HEK293 (cell line): Measurements from ENCODE around the gene VEPH1.

Source experiments
- CTCF ChIA-PET: fragments of 350-600 bp; formaldehyde crosslinking; extraction: SDS; loops from one replicate; lab custom pipeline; 2021; ENCODE audit warnings: antibody characterized with exemption; lab: Yijun Ruan, JAX
- POLR2A ChIA-PET: fragments of 300-600 bp; formaldehyde crosslinking; extraction: SDS; loops from one replicate; lab custom pipeline; 2020; ENCODE audit warnings: antibody characterized with exemption, inconsistent platforms; lab: Yijun Ruan, JAX
- H3K27ac ChIP-seq: fragments of 200-500 bp; sonication (Bioruptor generic); 2 replicates; pipeline ENCODE4 v1.5.1; 2014; ENCODE audit warnings: low read depth, low read length, control low read depth, inconsistent platforms; ENCODE audit errors: extremely low read depth
- H3K36me3 ChIP-seq, 2 experiments: fragments of 200-500 bp in 1 of 2; sonication (Bioruptor generic) in 1 of 2; 1 replicate in 1 of 2; 2 replicates in 1 of 2; pipeline ENCODE4 v1.5.1; 2014 to 2017; ENCODE audit warnings: inconsistent platforms in 2 of 2, low read length in 2 of 2; ENCODE audit not compliant: control insufficient read depth in 2 of 2, insufficient read depth in 1 of 2
- H3K4me1 ChIP-seq: fragments of 200-500 bp; sonication (Bioruptor generic); 2 replicates; pipeline ENCODE4 v1.5.1; 2014; ENCODE audit warnings: mild to moderate bottlenecking, low read length, inconsistent platforms; ENCODE audit not compliant: control insufficient read depth, insufficient read depth
- H3K4me3 ChIP-seq: 2 replicates; pipeline ENCODE4 v1.5.1; 2011; ENCODE audit warnings: low read depth, mild to moderate bottlenecking, control low read depth, low read length, moderate library complexity
- H3K9me3 ChIP-seq: fragments of 200-500 bp; sonication (Bioruptor generic); 2 replicates; pipeline ENCODE4 v1.5.1; 2014; ENCODE audit warnings: low read depth, low read length, inconsistent platforms; ENCODE audit not compliant: control insufficient read depth, insufficient read depth
- GLI4 ChIP-seq: fragments of 450-650 bp; formaldehyde crosslinking; IDR thresholded peaks from 2 replicates; pipeline ENCODE4 v1.5.1; 2016; ENCODE audit warnings: missing biosample characterization, missing genetic modification characterization
- GLIS2 ChIP-seq: fragments of 450-650 bp; formaldehyde crosslinking; IDR thresholded peaks from 2 replicates; pipeline ENCODE4 v1.5.1; 2016; ENCODE audit warnings: missing biosample characterization, missing genetic modification characterization
- RBAK ChIP-seq: fragments of 450-650 bp; formaldehyde crosslinking; IDR thresholded peaks from 2 replicates; pipeline ENCODE4 v1.5.1; 2016; ENCODE audit warnings: missing biosample characterization, missing genetic modification characterization
- ZEB2 ChIP-seq: fragments of 450-650 bp; formaldehyde crosslinking; IDR thresholded peaks from 2 replicates; pipeline ENCODE4 v1.5.1; 2016; ENCODE audit warnings: missing biosample characterization, missing genetic modification characterization
- ZIC2 ChIP-seq: fragments of 450-650 bp; formaldehyde crosslinking; IDR thresholded peaks from 2 replicates; pipeline ENCODE4 v1.5.1; 2016; ENCODE audit warnings: missing biosample characterization, missing genetic modification characterization
- ZNF114 ChIP-seq: fragments of 450-650 bp; formaldehyde crosslinking; IDR thresholded peaks from 2 replicates; pipeline ENCODE4 v1.5.0; 2017; ENCODE audit warnings: missing biosample characterization, missing genetic modification characterization
- ZNF121 ChIP-seq: fragments of 450-650 bp; formaldehyde crosslinking; IDR thresholded peaks from 2 replicates; pipeline ENCODE4 v1.5.1; 2016; ENCODE audit warnings: missing biosample characterization, missing genetic modification characterization
- ZNF24 ChIP-seq: fragments of 450-650 bp; formaldehyde crosslinking; IDR thresholded peaks from 2 replicates; pipeline ENCODE4 v1.5.1; 2016; ENCODE audit warnings: missing biosample characterization, missing genetic modification characterization
- ZNF366 ChIP-seq: fragments of 450-650 bp; formaldehyde crosslinking; conservative IDR thresholded peaks from 2 replicates; pipeline ENCODE4 v1.5.1; 2016; ENCODE audit warnings: missing biosample characterization, missing genetic modification characterization
- ZNF394 ChIP-seq: fragments of 450-650 bp; formaldehyde crosslinking; IDR thresholded peaks from 2 replicates; pipeline ENCODE4 v1.5.1; 2016; ENCODE audit warnings: missing biosample characterization, missing genetic modification characterization, mild to moderate bottlenecking, moderate library complexity, borderline replicate concordance
- ZNF521 ChIP-seq: fragments of 450-650 bp; formaldehyde crosslinking; IDR thresholded peaks from 2 replicates; pipeline ENCODE4 v1.5.1; 2017; ENCODE audit warnings: missing biosample characterization, mild to moderate bottlenecking, missing genetic modification characterization
- ZNF548 ChIP-seq: fragments of 450-650 bp; formaldehyde crosslinking; IDR thresholded peaks from 2 replicates; pipeline ENCODE4 v1.5.1; 2016; ENCODE audit warnings: missing biosample characterization, missing genetic modification characterization
- ZNF549 ChIP-seq: fragments of 450-650 bp; IDR thresholded peaks from 2 replicates; pipeline ENCODE4 v1.5.1; 2018; ENCODE audit warnings: missing biosample characterization, missing genetic modification characterization, mild to moderate bottlenecking, inconsistent platforms, moderate library complexity
- ZNF701 ChIP-seq: fragments of 450-650 bp; formaldehyde crosslinking; IDR thresholded peaks from 2 replicates; pipeline ENCODE4 v1.5.1; 2016; ENCODE audit warnings: missing biosample characterization, missing genetic modification characterization
- ZNF777 ChIP-seq: fragments of 450-650 bp; formaldehyde crosslinking; IDR thresholded peaks from 2 replicates; pipeline ENCODE4 v1.5.1; 2017; ENCODE audit warnings: missing biosample characterization, missing genetic modification characterization, borderline replicate concordance
- ZXDB ChIP-seq: fragments of 450-650 bp; formaldehyde crosslinking; IDR thresholded peaks from 2 replicates; pipeline ENCODE4 v1.5.1; 2016; ENCODE audit warnings: missing biosample characterization, missing genetic modification characterization
- TF ChIP-seq, protein P1 (sequence below): fragments of 450-650 bp; formaldehyde crosslinking; IDR thresholded peaks from 2 replicates; pipeline ENCODE4 v1.5.1; 2016; ENCODE audit warnings: missing biosample characterization, missing genetic modification characterization
- TF ChIP-seq, protein P2 (sequence below): fragments of 450-650 bp; formaldehyde crosslinking; IDR thresholded peaks from 2 replicates; pipeline ENCODE4 v1.5.1; 2017; ENCODE audit warnings: missing biosample characterization, missing genetic modification characterization
- TF ChIP-seq, protein P3 (sequence below): fragments of 450-650 bp; formaldehyde crosslinking; IDR thresholded peaks from 2 replicates; pipeline ENCODE4 v1.5.1; 2016; ENCODE audit warnings: missing biosample characterization, missing genetic modification characterization

VEPH1 gene

DNA sequence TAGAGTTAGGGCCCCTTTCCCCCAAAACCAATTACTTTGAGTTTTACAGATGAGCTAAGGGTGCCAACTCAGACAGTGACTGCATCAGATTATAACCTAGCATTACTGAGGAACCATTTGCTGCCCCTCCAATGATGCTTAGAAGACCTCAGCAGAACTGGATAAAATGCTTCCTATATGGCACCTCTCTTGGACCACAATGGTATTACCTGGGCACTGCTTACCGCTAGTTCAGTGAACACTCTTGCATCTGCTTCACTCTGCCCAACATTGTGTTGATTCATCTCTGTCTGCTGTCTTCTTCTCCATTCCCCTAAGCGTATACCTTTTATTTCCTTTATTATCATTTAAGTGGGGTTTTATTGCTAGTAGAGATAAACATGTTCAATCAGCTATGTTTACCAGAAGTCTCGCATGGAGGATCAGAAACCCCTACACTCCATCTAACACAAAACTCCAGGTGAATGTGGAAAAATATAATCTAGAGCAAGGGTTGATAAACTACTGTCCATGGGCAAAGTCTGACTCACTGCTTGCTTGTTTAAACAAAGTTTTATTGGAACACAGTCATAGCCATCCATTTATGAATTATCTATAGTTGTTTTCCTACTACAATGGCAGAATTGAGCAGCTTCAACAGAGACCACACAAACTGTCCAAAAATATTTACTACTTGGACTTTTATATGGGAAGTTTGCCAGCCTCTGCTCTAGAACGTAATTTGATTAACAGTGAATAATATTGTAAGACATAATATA, 166.8 kb downstream of the VEPH1 start (continued):
- TF ChIP-seq ZNF366 (tag by site-specific recombination) = no peak
- no peak for TF ChIP-seq ZNF121 (tag by site-specific recombination)
- TF ChIP-seq ZNF521 (tag by site-specific recombination) = no peak
- TF ChIP-seq ZNF701 (tag by site-specific recombination) = no peak

DNA sequence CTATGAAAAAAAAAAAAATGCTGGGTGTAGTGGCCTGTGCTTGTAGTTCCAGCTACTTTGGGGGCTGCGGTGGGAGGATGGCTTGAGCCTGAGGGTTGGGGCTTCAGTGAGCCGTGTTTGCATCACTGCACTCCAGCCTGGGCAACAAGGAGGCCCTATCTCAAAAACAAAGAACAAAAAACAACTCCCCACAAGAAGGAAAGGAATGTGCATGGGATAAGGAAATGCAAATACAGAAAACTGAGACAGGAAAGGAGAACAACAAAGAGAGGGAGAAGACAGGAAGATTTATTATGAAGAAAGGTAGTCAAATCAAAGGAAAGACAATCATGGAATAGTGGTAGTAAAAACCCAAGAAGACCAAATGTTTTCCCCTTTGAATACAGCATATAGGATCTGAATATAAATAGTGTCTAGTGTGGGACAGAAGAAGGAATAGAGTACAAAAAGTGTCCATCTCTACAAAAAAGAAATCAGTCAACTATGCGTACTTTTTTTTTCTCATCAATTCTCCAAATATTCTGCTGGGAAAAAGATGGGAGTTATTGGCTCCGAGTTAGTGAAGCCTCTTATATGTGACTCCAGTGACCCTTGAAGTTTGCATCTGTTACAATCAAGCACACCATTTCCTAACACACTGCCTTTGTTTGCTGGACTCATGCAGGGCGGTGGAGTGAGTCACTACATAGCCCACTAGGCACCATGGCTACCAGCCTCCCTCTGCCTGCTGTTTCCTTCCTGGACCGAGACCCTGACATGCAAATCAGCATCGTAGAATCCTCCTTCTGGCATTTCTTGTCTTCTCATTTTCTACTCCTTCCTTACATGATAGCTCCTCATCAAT, 167.8 kb downstream of the VEPH1 start:
- no peak overlapping the region for H3K27ac ChIP-seq
- CTCF ChIA-PET = no interaction called here

DNA sequence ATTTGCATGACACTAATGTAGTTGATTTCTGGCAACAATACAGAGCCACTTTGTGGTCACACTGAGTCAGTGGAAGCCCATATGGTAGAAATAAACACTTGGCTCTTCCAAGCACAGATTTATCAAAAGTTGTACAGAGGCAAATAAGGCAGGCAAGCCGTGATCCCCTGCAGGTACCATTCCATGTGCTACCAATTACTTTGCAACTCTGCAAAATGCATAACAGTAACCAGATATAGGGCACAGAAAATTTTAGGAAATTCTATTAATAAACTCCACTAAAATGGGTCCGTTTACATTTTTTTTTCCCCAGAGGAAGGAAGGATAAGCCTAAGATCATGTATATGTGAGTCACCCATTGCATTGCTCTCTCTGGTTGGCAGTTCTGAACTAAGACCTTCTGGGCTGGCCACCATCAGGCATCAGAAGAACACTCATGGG, 169.6 kb downstream of the VEPH1 start:
- H3K27ac ChIP-seq = no peak overlapping the region
- no peaks in the 10 kb centered on the region for H3K9me3 ChIP-seq
- no peak overlapping the region for H3K4me3 ChIP-seq
- no peaks in the 10 kb centered on the region for H3K36me3 ChIP-seq
- ChIA-PET CTCF (no interaction called here), POLR2A (no interaction called here)
- H3K4me1 ChIP-seq = no peaks in the 10 kb centered on the region
- no peak for TF ChIP-seq GLI4 (tag by site-specific recombination)
- TF ChIP-seq ZNF114 = no peak
- no peak for TF ChIP-seq ZNF777 (tag by site-specific recombination)
- no peak for TF ChIP-seq ZNF24
- no peak for TF ChIP-seq RBAK
- no peak for TF ChIP-seq ZNF549
- TF ChIP-seq, protein P1, sequence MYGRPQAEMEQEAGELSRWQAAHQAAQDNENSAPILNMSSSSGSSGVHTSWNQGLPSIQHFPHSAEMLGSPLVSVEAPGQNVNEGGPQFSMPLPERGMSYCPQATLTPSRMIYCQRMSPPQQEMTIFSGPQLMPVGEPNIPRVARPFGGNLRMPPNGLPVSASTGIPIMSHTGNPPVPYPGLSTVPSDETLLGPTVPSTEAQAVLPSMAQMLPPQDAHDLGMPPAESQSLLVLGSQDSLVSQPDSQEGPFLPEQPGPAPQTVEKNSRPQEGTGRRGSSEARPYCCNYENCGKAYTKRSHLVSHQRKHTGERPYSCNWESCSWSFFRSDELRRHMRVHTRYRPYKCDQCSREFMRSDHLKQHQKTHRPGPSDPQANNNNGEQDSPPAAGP (tag by site-specific recombination) = no peak
- no peak for TF ChIP-seq ZNF548 (tag by site-specific recombination)
- no peak for TF ChIP-seq ZXDB (tag by site-specific recombination)
- no peak for TF ChIP-seq GLIS2 (tag by site-specific recombination)
- TF ChIP-seq ZEB2 (tag by site-specific recombination) = no peak
- TF ChIP-seq, protein P2, sequence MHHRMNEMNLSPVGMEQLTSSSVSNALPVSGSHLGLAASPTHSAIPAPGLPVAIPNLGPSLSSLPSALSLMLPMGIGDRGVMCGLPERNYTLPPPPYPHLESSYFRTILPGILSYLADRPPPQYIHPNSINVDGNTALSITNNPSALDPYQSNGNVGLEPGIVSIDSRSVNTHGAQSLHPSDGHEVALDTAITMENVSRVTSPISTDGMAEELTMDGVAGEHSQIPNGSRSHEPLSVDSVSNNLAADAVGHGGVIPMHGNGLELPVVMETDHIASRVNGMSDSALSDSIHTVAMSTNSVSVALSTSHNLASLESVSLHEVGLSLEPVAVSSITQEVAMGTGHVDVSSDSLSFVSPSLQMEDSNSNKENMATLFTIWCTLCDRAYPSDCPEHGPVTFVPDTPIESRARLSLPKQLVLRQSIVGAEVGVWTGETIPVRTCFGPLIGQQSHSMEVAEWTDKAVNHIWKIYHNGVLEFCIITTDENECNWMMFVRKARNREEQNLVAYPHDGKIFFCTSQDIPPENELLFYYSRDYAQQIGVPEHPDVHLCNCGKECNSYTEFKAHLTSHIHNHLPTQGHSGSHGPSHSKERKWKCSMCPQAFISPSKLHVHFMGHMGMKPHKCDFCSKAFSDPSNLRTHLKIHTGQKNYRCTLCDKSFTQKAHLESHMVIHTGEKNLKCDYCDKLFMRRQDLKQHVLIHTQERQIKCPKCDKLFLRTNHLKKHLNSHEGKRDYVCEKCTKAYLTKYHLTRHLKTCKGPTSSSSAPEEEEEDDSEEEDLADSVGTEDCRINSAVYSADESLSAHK = no peak
- no peak for TF ChIP-seq ZNF394

More for the DNA sequence above, 167.8 kb downstream of the VEPH1 start:
- TF ChIP-seq, protein P3, sequence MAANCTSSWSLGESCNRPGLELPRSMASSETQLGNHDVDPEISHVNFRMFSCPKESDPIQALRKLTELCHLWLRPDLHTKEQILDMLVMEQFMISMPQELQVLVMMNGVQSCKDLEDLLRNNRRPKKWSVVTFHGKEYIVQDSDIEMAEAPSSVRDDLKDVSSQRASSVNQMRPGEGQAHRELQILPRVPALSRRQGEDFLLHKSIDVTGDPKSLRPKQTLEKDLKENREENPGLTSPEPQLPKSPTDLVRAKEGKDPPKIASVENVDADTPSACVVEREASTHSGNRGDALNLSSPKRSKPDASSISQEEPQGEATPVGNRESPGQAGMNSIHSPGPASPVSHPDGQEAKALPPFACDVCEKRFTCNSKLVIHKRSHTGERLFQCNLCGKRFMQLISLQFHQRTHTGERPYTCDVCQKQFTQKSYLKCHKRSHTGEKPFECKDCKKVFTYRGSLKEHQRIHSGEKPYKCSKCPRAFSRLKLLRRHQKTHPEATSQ (tag by site-specific recombination) = no peak
- TF ChIP-seq ZIC2 (tag by site-specific recombination) = 0 out of 2 replicates have a peak, but pooled peaks have one; percentile 27
- no peaks in the 10 kb centered on the region for H3K4me1 ChIP-seq
- POLR2A ChIA-PET = no interaction called here
- H3K36me3 ChIP-seq = no peaks in the 10 kb centered on the region
- no peaks in the 10 kb centered on the region for H3K9me3 ChIP-seq
- H3K4me3 ChIP-seq = no peak overlapping the region
